ENCODE data around the gene ACOX2.

GRCh38 chr3:58482917-58483636, 53.9 kb downstream of the ACOX2 start:
- TF ChIP-seq ZNF8 (CRISPR knock-in tag; IDR thresholded peaks at IDR 0.05) (no peak), POU6F1 (CRISPR knock-in tag; IDR thresholded peaks at IDR 0.05; ENCODE audit: borderline replicate concordance, low read depth) (no peak), SNAI2 (CRISPR knock-in tag; IDR thresholded peaks at IDR 0.05) (no peak), ESRRG (CRISPR knock-in tag; IDR thresholded peaks at IDR 0.05) (no peak), CREB5 (CRISPR knock-in tag; IDR thresholded peaks at IDR 0.05; ENCODE audit: low read depth) (no peak), PATZ1 (CRISPR knock-in tag; IDR thresholded peaks at IDR 0.05; ENCODE audit: borderline replicate concordance) (no peak), ZNF70 (CRISPR knock-in tag; IDR thresholded peaks at IDR 0.05) (no peak), CSDC2 (CRISPR knock-in tag; IDR thresholded peaks at IDR 0.05) (no peak), ZFP3 (CRISPR knock-in tag; IDR thresholded peaks at IDR 0.05) (no peak), ISL1 (CRISPR knock-in tag; IDR thresholded peaks at IDR 0.05) (no peak), TCF4 (CRISPR knock-in tag; IDR thresholded peaks at IDR 0.05; ENCODE audit: borderline replicate concordance) (no peak), GLIS3 (CRISPR knock-in tag; IDR thresholded peaks at IDR 0.05) (no peak), ARNTL (CRISPR knock-in tag; IDR thresholded peaks at IDR 0.05; ENCODE audit: borderline replicate concordance, low read depth) (no peak), ZNF565 (CRISPR knock-in tag; conservative IDR thresholded peaks at IDR 0.05; ENCODE audit: low read depth) (no peak)

Data from SK-N-SH treated with all-trans-retinoic acid at 6 μM for 48 hours (cell line).